Naive thymus-derived CD8-positive, alpha-beta T cell (primary cell): Measurements from ENCODE around the gene TMEM145. TPM values are rescaled to one million over a fixed set of nuclear protein-coding genes. Genes with fewer than 3 reads are reported as not detected.

Experiments used
- ATAC-seq, 2 donors: fragments of 150-1000 bp; cut with Tn5 transposase in 1 of 2; sonication (Bioruptor Pico), chemical (Tn5 transposase) in 1 of 2; 1 replicate in 1 of 2; 2 replicates in 1 of 2; pipeline ENCODE4 v1.10.0; 2021; ENCODE audit warnings: mild to moderate bottlenecking in 2 of 2, moderate library complexity in 2 of 2
- POLR2A ChIA-PET: fragments of 350-600 bp; sonication (Branson Sonifier 250); formaldehyde crosslinking; loops from one replicate; lab custom pipeline; 2021; ENCODE audit warnings: antibody characterized with exemption; lab: Charles Lee
- DNase-seq, 10 donors: peaks; one replicate each; pipeline versions ENCODE4 v3.0.0 to v3.0.0-alpha.2; 2020 to 2022
- H3K27ac Mint-ChIP-seq, 10 donors: one replicate each; pipeline ENCODE4 v1.8.0; 2020 to 2022; ENCODE audit warnings: mild to moderate bottlenecking in 10 of 10, mixed read lengths in 10 of 10, moderate library complexity in 4 of 10, inconsistent platforms in 1 of 10
- H3K27me3 Mint-ChIP-seq, 5 donors: one replicate each; pipeline ENCODE4 v1.8.0; 2021 to 2022; ENCODE audit warnings: mixed read lengths in 5 of 5
- H3K36me3 Mint-ChIP-seq, 3 donors: one replicate each; pipeline ENCODE4 v1.8.0; 2020 to 2022; ENCODE audit warnings: mixed read lengths in 3 of 3, mild to moderate bottlenecking in 2 of 3, inconsistent platforms in 1 of 3
- H3K4me1 Mint-ChIP-seq, 4 donors: one replicate each; pipeline ENCODE4 v1.8.0; 2021 to 2022; ENCODE audit warnings: mixed read lengths in 4 of 4
- H3K4me3 Mint-ChIP-seq, 10 donors: one replicate each; pipeline ENCODE4 v1.8.0; 2020 to 2022; ENCODE audit warnings: mild to moderate bottlenecking in 10 of 10, mixed read lengths in 10 of 10, moderate library complexity in 6 of 10, inconsistent platforms in 1 of 10
- H3K9me3 Mint-ChIP-seq, 9 donors: one replicate each; pipeline ENCODE4 v1.8.0; 2020 to 2022; ENCODE audit warnings: mixed read lengths in 9 of 9, mild to moderate bottlenecking in 3 of 9, inconsistent platforms in 1 of 9, moderate library complexity in 1 of 9
- polyA plus RNA-seq, 3 donors: library from polyadenylated mRNA; unstranded; fragments of 300-500 nt; fragmentation: Illumina TruSeq; gene quantifications; one replicate each; pipeline ENCODE4 v1.2.3, GENCODE V29; 2021
- total RNA-seq, 8 experiments: library from RNA in 2 of 8; stranded (reverse) in 2 of 8; gene quantifications; one replicate each; pipeline ENCODE4 v1.2.3 and lab custom pipeline; 2021 to 2026

The TMEM145 gene
- total and polyA plus RNA-seq, 5 experiments from 2014 or later, result not detected

GRCh38 chr19:42279155-42279901 is 33.8 kb upstream of the TMEM145 start:
- DNase-seq (no peak), ATAC-seq (no peak)
- Mint-ChIP-seq H3K27ac (peak overlapping the region; percentile 92 to 97 (median 94)), H3K36me3 (peaks cover 0 to 17% (median 0%) of the 10 kb centered on the region in 3 donors), H3K9me3 (no peaks in the 10 kb centered on the region), H3K4me1 (peaks cover 36 to 58% (median 44%) of the 10 kb centered on the region in 4 donors), H3K27me3 (no peaks in the 10 kb centered on the region), H3K4me3 (peak overlapping the region in 9 of 10 donors; percentile 78 to 97 (median 93))
- POLR2A ChIA-PET, result interaction anchor here (0.6 to 6.6 kb wide), 8 partner anchors 10 to 724 kb away, joined by 3 to 121 read pairs (median 6); partner anchors contain the start of genes CIC, DEDD2, GSK3A and POU2F2

GRCh38 chr19:42279902-42280814 is 33.0 kb upstream of the TMEM145 start:
- H3K27me3 Mint-ChIP-seq, result no peaks in the 10 kb centered on the region
- H3K36me3 Mint-ChIP-seq, result peaks cover 0 to 8% (median 0%) of the 10 kb centered on the region in 3 donors
- H3K4me1 Mint-ChIP-seq, result peaks cover 39 to 56% (median 43%) of the 10 kb centered on the region in 4 donors
- H3K4me3 Mint-ChIP-seq, result peak overlapping the region in 9 of 10 donors; percentile 78 to 97 (median 93)
- H3K9me3 Mint-ChIP-seq, result no peaks in the 10 kb centered on the region
- ATAC-seq, result peak; percentile 28 to 50
- peak; percentile 76 to 92 (median 82) for DNase-seq
- H3K27ac Mint-ChIP-seq, result peak overlapping the region; percentile 37 to 97 (median 94)
- POLR2A ChIA-PET, result interaction anchor here (0.6 to 6.6 kb wide), 8 partner anchors 10 to 725 kb away, joined by 3 to 121 read pairs (median 6); partner anchors contain the start of genes CIC, DEDD2, GSK3A and POU2F2

- ATAC-seq (no peak), DNase-seq (no peak)
- peaks cover 38 to 59% (median 44%) of the 10 kb centered on the region in 4 donors for H3K4me1 Mint-ChIP-seq
- H3K27me3 Mint-ChIP-seq, result no peaks in the 10 kb centered on the region
- peak overlapping the region in 2 of 10 donors; percentile 43 to 67 for H3K27ac Mint-ChIP-seq
- H3K4me3 Mint-ChIP-seq, result peak overlapping the region in 4 of 10 donors; percentile 61 to 85 (median 80)
- H3K9me3 Mint-ChIP-seq, result no peaks in the 10 kb centered on the region
- POLR2A ChIA-PET, result interaction anchor here (1.0 to 6.6 kb wide), 5 partner anchors 12 to 159 kb away, joined by 3 to 121 read pairs (median 10); partner anchors contain the start of genes CIC, GSK3A and POU2F2
- peaks cover 0 to 5% (median 0%) of the 10 kb centered on the region in 3 donors for H3K36me3 Mint-ChIP-seq
These were observed 32.3 kb upstream of the TMEM145 start for GRCh38 chr19:42280815-42281145.

- Mint-ChIP-seq H3K27me3 (no peaks in the 10 kb centered on the region), H3K27ac (peak overlapping the region in 2 of 10 donors; percentile 61 to 94), H3K36me3 (peaks cover 0 to 5% (median 0%) of the 10 kb centered on the region in 3 donors), H3K9me3 (no peaks in the 10 kb centered on the region), H3K4me3 (peak overlapping the region in 9 of 10 donors; percentile 61 to 87 (median 75)), H3K4me1 (peaks cover 36 to 59% (median 44%) of the 10 kb centered on the region in 4 donors)
- ATAC-seq, result no peak
- peak in 3 of 10 donors; percentile 12 to 28 (median 24) for DNase-seq
- POLR2A ChIA-PET, result interaction anchor here (0.6 to 6.6 kb wide), 6 partner anchors 12 to 160 kb away, joined by 3 to 121 read pairs (median 4); partner anchors contain the start of genes CIC, ERF, GSK3A and POU2F2
These were observed 31.8 kb upstream of the TMEM145 start for GRCh38 chr19:42281146-42281826.

- Mint-ChIP-seq H3K9me3 (no peaks in the 10 kb centered on the region), H3K4me3 (peak overlapping the region in 8 of 10 donors; percentile 60 to 87 (median 74)), H3K27me3 (no peaks in the 10 kb centered on the region), H3K27ac (peak overlapping the region in 1 of 10 donors; percentile 94), H3K4me1 (peaks cover 36 to 53% (median 41%) of the 10 kb centered on the region in 4 donors), H3K36me3 (peaks cover 0 to 4% (median 0%) of the 10 kb centered on the region in 3 donors)
- no peak for ATAC-seq
- POLR2A ChIA-PET, result interaction anchor here (0.6 to 6.6 kb wide), 10 partner anchors 8 to 161 kb away, joined by 3 to 121 read pairs (median 4); partner anchors contain the start of genes CIC, ERF, GSK3A and POU2F2
- peak in 1 of 10 donors; percentile 18 for DNase-seq
These were observed 31.0 kb upstream of the TMEM145 start for GRCh38 chr19:42281827-42282762.

- H3K36me3 Mint-ChIP-seq, result peaks cover 0 to 10% (median 0%) of the 10 kb centered on the region in 3 donors
- H3K27me3 Mint-ChIP-seq, result no peaks in the 10 kb centered on the region
- peak overlapping the region in 1 of 10 donors; percentile 94 for H3K27ac Mint-ChIP-seq
- H3K4me1 Mint-ChIP-seq, result peaks cover 36 to 49% (median 39%) of the 10 kb centered on the region in 4 donors
- ATAC-seq (no peak), DNase-seq (no peak)
- peak overlapping the region in 4 of 10 donors; percentile 60 to 87 (median 77) for H3K4me3 Mint-ChIP-seq
- H3K9me3 Mint-ChIP-seq, result no peaks in the 10 kb centered on the region
- POLR2A ChIA-PET, result interaction anchor here (0.6 to 6.6 kb wide), 8 partner anchors 9 to 150 kb away, joined by 3 to 121 read pairs (median 4); partner anchors contain the start of genes CIC, GSK3A, POU2F2 and PRR19
These were observed 30.3 kb upstream of the TMEM145 start for GRCh38 chr19:42282819-42283187.

- no peaks in the 10 kb centered on the region for H3K9me3 Mint-ChIP-seq
- H3K4me1 Mint-ChIP-seq, result peaks cover 33 to 45% (median 34%) of the 10 kb centered on the region in 4 donors
- ATAC-seq (peak; percentile 61 to 71), DNase-seq (peak; percentile 91 to 99 (median 96))
- POLR2A ChIA-PET, result interaction anchor here (0.6 to 6.6 kb wide), 12 partner anchors 9 to 151 kb away, joined by 3 to 121 read pairs (median 4); partner anchors contain the start of genes CIC, ERF, GSK3A and PAFAH1B3
- H3K27me3 Mint-ChIP-seq, result no peaks in the 10 kb centered on the region
- H3K36me3 Mint-ChIP-seq, result peaks cover 0 to 15% (median 0%) of the 10 kb centered on the region in 3 donors
- H3K27ac Mint-ChIP-seq, result no peak overlapping the region
- H3K4me3 Mint-ChIP-seq, result no peak overlapping the region
These were observed 29.7 kb upstream of the TMEM145 start for GRCh38 chr19:42283188-42284065.

- H3K9me3 Mint-ChIP-seq, result no peaks in the 10 kb centered on the region
- ATAC-seq (peak; percentile 26 to 29), DNase-seq (peak; percentile 73 to 91 (median 87))
- no peak overlapping the region for H3K4me3 Mint-ChIP-seq
- H3K36me3 Mint-ChIP-seq, result peaks cover 0 to 19% (median 0%) of the 10 kb centered on the region in 3 donors
- H3K4me1 Mint-ChIP-seq, result peaks cover 27 to 39% (median 29%) of the 10 kb centered on the region in 4 donors
- POLR2A ChIA-PET, result interaction anchor here (0.9 to 6.3 kb wide), 8 partner anchors 15 to 151 kb away, joined by 3 to 59 read pairs (median 6); partner anchors contain the start of genes CIC, ERF, GSK3A and PAFAH1B3
- no peaks in the 10 kb centered on the region for H3K27me3 Mint-ChIP-seq
- no peak overlapping the region for H3K27ac Mint-ChIP-seq
These were observed 29.0 kb upstream of the TMEM145 start for GRCh38 chr19:42284066-42284501.

GRCh38 chr19:42284591-42285341 is 28.3 kb upstream of the TMEM145 start:
- no peaks in the 10 kb centered on the region for H3K9me3 Mint-ChIP-seq
- H3K27ac Mint-ChIP-seq, result peak overlapping the region; percentile 93 to 99 (median 98)
- peak overlapping the region; percentile 84 to 98 (median 93) for H3K4me3 Mint-ChIP-seq
- peak in 3 of 10 donors; percentile 21 to 42 (median 34) for DNase-seq
- peaks cover 0 to 25% (median 0%) of the 10 kb centered on the region in 3 donors for H3K36me3 Mint-ChIP-seq
- POLR2A ChIA-PET, result interaction anchor here (0.5 to 6.3 kb wide), 11 partner anchors 10 to 161 kb away, joined by 3 to 59 read pairs (median 5); partner anchors contain the start of genes CIC, ERF, GSK3A and PAFAH1B3
- no peaks in the 10 kb centered on the region for H3K27me3 Mint-ChIP-seq
- ATAC-seq, result no peak
- peaks cover 21 to 32% (median 22%) of the 10 kb centered on the region in 4 donors for H3K4me1 Mint-ChIP-seq
